ENCODE measurements around the gene TEKTIP1. TPM values are rescaled to one million over a fixed set of nuclear protein-coding genes. Genes with fewer than 3 reads are reported as not detected.
"Not testable (repeated sequence)": the region's sequence is repeated elsewhere in the genome, so short reads cannot be mapped to it uniquely, and the experiment has no call there.

The TEKTIP1 gene
- total RNA-seq, 1 donor from 2014 or later: 6.4 TPM

DNA sequence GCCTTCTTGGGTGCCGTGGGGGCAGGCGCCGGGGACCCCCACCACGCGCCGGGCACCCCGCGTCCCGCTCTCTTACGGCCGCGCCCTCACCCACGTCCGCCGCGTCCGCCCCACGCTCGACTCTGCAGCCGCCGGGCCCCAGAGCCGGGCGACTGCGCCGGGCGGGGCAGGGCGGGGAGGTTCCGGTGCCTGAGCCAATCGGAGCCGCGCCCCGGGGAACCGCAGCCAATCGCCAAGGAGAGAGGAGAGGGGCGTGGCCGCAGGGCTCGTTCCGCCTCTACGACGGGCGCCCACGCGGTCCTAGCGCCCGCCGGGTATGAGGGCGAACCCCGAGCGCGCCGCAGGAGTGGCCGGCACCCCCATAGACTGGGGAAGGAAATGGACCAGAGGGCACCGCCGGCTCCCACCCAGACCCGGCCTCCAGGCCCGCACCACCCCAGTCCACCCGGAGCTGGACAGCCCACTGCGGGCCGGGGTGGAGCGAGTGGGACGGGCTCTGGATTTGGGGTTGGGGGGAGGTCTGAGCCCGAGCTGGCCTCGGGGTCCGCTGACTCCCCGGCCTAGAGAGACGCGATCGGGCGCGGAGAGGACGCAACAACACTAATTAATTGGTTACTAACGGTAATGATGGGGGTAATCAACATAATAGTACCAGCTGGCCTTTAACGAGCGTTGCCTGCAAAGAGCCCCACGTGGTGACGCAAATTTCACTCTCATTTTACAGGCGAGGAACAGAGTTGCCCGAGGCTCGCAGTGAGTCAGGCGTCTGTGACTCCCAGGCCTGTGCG, 18.7 kb downstream of the TEKTIP1 start, which contains the start of gene MFSD12:
MFSD12 (minus strand) TSS at position 126 of the 788 bp plus-strand sequence. CDS start 183 bp downstream, outside the sequence.
- DNase-seq (ENCODE audit: low spot score): peak; percentile 96

DNA sequence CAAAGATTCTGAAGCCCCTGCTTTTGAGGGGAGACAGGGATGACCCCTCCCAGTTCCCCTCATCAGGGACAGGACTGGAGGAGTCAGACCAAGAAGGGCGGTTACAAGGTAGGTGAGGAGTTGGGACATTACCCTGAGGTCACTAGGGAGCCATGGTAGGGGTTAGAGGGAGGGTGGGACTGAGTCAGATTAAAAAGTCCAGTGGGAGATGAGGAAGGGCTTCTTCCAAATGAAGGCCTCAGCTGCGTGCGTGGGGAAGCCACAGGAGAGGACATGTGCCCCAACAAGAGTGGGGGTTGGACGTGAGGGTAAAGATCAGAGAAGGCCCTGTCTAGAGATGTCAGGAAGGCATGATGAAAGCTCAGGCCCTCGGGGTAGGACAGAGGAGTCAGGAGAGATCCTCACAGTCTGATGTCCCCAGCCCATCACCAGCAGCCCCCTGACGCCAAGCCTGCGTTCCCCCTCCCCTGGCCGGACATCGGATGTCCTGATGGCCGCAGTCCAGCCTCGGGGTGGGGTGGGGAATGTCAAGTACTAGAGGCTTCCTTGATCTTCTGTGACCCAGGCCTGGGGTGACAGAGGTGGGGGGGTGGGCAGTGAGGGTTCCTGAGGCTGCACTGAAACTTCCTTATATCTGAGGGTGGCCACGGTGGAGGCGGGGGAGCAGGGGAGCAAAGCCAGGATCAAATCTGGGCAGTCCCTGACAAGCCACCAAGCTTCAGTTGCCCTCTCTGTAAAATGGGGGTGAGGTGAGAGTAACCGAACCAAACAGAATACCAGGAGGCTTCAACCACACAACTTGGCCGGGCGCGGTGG, 24.9 kb downstream of the TEKTIP1 start:
- DNase-seq (ENCODE audit: low spot score): no peak

DNA sequence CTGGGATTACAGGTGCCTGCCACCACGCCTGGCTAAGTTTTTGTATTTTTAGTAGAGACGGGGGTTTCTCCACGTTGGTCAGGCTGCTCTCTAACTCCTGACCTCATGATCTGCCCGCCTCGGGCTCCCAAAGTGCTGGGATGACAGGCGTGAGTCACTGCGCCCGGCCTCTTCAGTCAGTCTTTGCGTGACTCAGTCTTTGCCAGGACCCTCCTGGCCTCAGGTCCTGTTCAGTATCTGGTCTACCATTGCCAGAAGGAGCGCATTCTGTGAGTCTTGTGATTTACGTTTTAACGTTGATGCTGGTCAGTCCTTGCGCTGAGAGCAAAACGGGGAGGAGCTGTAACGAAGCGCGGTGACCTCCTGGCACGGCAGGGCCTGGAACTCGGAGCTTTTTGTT, 26.2 kb downstream of the TEKTIP1 start:
- no peak for DNase-seq (ENCODE audit: low spot score)

DNA sequence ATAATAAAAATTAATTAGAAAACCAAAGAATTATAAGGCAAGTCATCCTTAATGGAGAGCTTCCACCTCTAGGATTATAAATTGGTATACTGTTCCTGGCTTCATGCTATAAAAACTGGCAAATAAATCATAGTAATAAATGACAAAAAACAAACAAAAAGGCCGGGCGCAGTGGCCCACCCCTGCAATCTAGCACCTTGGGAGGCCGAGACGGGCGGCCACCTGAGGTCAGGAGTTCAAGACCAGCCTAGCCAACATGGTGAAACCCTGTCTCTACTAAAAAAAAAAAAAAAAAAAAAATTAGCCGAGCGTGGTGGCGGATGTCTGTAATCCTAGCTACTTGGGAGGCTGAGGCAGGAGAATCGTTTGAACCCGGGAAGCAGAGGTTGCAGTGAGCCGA, 31.1 kb downstream of the TEKTIP1 start:
- DNase-seq (ENCODE audit: low spot score): not testable (repeated sequence)

DNA sequence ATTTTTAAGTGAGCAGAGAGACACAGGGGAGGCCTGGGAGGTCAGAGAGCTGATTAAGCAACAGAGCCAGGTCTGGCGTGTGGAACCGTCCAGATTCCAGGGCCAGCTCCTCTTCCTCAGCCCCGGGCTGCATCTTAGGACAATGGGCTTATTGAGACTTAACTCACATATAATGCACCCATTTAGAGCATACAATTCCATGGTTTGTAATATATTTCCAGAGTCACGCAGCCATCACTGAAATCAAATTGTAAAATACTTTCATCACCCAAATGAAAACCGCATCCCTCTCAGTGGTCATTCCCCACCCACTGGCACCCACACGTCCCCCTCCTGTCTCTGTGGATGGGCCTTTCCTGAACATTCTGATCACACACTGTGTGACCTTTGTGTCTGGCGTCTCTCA, 31.6 kb downstream of the TEKTIP1 start:
- no peak for DNase-seq (ENCODE audit: low spot score)

DNA sequence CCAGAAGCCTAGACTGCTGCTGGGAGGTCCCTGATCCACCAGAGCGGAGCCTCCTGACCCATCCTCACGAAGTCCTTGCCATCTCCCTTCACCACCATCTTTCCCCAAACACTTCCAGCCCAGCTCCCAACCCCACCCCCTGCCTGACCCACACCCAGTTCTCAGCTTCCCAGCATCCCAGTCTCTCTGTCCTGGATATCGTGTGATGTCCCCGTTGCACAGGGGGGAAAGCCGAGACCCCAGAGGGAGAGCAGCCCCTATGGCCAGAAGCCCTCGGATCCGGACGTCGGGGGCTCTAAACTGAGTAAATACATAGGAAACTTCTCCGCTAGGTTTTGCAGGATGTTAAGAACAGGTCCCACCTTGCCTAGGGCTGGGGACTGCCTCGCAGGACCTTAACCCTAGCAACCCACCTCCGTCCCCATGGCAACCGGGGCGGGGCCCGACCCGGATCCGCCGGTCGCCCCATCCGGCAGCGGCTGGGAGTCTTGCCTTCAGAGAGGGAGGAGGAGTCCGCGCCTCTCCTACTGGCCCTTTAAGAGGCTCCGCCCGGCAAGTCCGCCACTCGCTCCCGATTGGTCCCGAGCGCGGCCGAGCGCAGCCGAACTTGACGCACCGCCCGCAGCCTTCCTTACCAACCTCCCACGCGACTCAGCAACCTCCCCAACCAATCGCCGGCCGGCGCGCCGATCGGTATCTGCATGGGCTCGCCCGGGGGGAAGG, 33.3 kb downstream of the TEKTIP1 start:
- DNase-seq (ENCODE audit: low spot score): peak; percentile 100

DNA sequence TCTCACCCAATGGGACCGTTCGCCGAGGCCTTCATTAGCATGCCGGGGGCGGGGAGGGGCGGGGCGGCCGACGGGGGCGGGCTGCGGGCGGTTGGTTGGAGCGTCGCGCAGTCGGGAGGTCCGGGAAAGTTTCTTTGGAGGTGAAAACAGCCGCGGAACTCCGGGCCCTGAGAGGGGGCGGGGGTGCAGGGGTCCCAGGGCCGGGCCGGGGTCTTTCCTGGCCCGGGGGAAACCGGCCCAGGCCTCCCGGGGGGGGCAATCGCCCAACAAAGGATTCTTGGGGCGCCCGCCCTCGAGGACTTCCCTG, 33.8 kb downstream of the TEKTIP1 start, which contains the start of gene HMG20B:
HMG20B (plus strand) TSS at position 90 of the 307 bp plus-strand sequence. CDS start 366 bp downstream, outside the sequence.
- DNase-seq (ENCODE audit: low spot score): no peak

DNA sequence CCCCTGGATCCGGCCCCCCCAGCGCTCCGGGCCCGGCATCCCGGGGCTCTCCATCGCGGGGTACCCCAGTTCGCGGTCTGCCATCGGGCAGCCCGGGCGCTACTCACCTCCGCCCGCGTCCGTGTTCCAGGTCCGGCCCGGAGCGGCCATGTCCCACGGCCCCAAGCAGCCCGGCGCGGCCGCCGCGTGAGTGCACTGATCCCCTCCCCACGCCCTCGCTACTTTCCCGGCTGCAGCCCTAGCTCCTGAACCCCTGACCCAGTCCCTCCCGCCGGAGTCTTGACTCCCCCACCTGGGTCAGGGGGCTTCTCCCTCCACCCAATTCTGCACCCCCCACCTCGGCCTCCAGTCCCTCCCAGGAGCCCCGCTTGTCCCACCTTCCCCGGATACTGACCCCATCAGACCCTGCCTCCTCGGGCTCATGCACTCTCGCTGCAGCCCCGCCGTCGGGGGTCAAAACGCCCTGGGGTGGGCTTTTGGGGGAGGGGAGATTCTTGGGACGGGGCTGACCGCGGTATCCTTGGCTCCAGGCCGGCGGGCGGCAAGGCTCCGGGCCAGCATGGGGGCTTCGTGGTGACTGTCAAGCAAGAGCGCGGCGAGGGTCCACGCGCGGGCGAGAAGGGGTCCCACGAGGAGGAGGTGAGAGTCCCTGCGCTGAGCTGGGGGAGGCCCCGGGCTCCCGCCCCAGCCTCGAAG, 34.3 kb downstream of the TEKTIP1 start:
- DNase-seq (ENCODE audit: low spot score): no peak

DNA sequence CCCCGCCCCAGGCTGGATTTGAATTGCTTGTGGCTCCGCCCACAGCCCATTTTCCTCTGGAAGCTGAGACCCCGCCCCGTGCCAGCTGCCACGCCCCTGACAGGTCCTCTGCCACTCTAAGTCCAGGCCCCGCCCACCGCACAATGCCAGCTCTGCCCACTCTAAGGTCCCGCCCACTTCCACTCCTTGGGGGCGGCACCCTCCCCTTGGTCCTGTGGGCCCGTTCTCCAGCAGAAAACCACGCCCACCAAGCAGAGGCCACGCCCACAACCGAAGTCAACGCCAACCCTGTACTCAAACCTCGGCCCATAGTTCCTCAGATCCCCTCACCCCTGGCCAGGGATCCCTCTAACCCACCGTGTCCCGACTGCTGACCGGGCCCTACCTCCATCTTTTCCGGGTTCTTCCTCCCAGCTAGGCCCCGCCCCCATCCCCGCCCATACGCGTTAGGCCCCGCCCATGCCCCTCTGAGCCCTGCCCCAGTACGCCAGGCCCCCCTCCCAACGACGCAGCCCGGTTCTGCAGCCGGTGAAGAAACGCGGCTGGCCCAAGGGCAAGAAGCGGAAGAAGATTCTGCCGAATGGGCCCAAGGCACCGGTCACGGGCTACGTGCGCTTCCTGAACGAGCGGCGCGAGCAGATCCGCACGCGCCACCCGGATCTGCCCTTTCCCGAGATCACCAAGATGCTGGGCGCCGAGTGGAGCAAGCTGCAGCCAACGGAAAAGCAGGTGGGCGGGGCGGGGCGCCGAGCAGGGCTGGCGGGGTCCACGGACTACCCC, 35.1 kb downstream of the TEKTIP1 start:
- DNase-seq (ENCODE audit: low spot score): peak; percentile 88

DNA sequence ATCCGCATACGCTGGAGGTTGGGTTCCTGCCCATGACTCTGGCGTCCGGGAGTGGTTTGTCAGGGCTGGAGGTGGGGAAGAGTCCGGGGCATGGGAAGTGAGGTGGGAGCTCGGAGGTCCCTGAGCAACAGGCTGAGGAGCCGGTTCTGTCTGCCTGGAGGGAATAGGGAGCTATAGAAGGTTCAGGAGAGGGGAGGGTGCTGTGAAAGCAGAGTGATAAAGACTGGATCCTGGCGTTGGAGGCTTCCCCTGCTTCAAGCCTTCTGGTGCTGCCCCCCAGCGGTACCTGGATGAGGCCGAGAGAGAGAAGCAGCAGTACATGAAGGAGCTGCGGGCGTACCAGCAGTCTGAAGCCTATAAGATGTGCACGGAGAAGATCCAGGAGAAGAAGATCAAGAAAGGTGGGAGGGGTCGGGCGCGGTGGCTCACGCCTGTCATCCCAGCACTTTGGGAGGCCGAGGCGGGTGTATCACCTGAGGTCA, 36.3 kb downstream of the TEKTIP1 start:
- DNase-seq (ENCODE audit: low spot score): no peak

DNA sequence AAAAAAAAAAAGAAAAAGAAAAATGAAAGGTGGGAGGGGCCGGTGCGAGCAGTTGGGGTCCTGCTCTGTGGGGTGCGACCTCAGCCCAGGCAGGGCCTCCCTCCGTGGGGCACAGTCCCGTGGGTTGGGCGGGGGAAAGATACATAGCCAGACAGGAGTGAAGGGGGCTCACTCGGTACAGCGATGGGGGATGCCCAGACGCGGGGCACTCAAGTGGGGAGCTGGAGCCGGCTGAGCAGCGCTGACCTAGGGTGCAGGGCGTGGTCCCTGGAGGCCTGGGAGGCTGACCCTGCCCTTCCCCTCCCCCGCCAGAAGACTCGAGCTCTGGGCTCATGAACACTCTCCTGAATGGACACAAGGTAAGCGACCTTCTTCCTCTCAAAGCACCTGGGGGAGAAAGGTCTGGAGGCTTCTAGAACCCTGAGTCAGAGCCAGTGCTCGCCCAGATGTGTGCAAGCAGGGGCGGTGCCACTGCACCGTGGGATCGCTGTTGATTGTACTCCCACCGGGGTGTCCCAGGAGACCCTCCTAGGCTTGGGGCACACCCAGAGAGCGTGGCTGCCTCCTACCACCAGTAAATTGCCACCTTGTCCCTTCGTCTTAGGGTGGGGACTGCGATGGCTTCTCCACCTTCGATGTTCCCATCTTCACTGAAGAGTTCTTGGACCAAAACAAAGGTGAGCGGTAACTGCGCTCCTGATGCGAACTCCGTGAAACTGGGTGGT, 37.1 kb downstream of the TEKTIP1 start:
- no peak for DNase-seq (ENCODE audit: low spot score)

DNA sequence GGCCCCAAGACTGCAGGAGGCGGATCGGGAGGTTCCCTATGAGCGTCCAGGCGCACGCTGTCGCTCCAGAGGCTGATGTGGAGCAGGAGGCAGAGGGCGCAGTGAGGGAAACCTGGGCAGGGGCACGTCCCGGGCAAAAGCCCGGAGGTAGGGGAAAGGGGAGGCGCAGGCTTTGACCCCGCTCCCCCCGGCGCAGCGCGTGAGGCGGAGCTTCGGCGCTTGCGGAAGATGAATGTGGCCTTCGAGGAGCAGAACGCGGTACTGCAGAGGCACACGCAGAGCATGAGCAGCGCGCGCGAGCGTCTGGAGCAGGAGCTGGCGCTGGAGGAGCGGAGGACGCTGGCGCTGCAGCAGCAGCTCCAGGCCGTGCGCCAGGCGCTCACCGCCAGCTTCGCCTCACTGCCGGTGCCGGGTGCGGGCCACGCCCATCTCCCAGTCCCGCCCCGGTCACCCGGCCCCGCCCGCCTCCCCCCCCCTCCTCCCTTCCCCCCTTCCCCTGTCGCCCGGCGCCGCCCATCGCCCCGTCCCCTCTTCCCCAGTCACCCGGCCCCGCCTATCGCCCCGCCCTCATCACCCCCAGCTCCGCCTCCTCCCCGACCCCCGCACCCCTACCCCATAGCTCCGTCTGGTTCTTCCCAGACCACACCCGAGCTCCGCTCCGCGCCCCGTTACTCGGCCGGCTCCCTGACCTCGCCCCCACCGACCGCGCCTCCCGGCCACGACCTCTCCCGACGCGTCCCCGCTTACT, 37.9 kb downstream of the TEKTIP1 start:
- DNase-seq (ENCODE audit: low spot score): no peak

DNA sequence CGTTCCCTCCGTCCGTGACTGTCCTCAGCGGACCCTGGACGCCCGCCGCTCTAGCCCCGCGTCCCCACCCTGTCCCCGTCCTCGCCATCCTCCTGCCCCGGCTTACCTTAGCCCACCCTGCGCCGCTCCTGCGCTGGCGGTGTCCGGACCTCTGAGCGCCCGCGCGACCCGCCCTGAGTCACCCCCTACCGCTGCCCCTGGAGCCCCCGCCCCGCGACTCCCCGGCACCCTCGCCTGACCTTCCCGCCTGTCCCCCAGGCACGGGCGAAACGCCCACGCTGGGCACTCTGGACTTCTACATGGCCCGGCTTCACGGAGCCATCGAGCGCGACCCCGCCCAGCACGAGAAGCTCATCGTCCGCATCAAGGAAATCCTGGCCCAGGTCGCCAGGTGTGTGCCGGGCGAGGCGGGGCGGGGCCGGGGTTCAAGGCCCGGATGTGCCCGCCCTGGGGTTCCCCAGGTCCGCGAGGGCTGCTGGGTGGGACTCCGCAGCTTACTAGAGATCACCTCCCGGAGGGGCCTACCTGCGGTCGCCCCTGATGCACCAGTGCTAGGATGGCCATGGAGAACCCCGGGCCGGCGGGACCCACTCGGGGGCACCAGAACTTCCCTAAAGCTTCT, 38.9 kb downstream of the TEKTIP1 start:
- DNase-seq (ENCODE audit: low spot score): no peak

DNA sequence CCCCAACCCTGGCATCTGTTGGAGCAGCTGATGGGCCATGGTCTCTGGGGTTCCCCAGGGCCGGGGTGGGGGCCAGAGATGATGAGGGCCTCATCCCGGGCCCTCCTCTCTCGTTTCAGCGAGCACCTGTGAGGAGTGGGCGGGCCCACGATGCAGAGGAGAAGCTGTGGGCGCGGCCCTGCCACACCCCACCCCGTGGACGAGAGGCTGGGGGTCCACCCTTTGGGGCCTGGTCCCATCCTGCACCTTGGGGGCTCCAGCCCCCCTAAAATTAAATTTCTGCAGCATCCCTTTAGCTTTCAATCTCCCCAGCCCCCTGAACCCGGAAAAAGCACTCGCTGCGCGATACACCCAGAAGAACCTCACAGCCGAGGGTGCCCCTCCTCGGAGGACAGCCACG, 39.4 kb downstream of the TEKTIP1 start:
- no peak for DNase-seq (ENCODE audit: low spot score)

DNA sequence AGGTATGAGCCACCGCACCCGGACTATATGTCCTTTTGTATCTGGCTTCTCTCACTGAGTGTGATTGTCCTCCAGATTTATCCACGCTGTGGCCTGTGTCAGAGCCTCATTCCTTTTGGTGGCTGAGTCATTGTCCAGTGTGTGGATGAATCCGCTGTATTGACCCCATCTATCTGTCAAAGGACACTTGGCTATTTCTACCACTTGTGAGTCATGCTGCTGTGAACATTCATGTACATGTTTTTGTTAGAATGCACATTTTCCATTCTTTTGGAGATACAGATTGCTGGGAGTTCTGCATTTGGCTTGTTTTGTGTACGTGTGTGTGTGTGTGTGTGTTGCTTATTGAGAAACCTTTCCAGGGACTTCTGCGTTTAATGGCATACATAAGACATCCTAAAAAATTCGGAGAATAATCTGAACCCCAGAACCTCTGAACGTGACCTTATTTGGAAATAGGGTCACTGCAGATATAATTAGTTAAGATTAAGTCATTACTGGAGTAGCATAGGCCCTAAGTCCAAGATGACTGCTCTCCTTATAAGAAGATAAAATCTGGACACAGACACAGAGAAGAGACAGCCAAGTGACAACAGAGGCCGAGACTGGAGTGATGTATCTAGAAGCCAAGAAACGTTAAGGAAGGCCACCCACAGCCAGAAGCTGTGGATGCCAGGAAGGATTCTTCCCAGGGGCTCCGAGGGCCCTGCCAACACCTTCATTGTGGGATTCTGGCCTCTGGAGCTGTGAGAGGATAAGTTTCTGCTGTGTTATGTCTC, 41.4 kb downstream of the TEKTIP1 start:
- no peak for DNase-seq (ENCODE audit: low spot score)

DNA sequence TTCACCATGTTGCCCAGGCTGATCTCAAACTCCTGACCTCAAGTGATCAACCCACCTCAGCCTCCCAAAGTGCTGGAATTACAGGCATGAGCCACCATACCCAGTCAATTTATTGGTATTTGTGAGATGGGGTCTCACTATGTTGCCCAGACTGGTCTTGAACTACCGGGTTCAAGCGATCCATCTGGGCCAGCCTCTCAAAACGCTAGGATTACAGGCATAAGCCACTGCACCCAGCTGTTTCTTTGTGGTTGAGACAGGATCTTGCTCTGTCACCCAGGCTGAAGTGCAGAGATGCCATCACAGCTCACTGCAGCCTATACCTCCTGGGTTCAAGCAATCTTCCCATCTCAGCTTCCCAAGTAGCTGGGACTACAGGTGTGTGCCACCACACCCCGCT, 42.8 kb downstream of the TEKTIP1 start:
- not testable (repeated sequence) for DNase-seq (ENCODE audit: low spot score)

DNA sequence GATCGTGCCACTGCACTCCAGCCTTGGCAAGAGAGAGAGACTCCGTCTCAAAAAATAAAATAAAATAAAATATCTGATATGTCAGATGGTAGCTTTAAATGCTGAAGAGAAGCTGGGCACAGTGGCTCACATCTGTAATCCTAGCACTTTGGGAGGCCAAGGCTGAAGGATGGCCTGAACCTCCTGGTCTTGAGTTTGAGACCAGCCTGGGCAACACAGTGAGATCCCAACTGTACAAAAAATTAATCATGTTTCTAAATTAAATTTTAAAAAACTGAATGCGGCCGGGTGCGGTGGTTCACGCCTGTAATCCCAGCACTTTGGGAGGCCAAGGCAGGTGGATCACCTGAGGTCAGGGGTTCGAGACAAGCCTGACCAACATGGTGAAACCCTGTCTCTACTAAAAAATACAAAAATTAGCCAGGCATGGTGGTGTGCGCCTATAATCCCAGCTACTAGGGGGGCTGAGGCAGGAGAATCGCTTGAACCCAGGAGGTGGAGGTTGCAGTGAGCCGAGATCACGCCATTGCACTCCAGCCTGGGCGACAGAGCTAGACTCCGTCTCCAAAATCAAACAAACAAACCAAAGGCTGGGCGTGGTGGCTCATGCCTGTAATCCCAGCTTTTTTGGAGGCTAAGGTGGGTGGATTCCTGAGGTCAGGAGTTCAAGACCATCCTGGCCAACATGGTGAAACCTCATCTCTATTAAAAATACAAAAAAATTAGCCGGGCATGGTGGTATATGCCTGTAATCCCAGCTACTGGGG, 45.2 kb downstream of the TEKTIP1 start:
- not testable (repeated sequence) for DNase-seq (ENCODE audit: low spot score)

Data from ureter (tissue), 1 donor.